Measurements from ENCODE around the gene ELANE.

ELANE gene

DNA sequence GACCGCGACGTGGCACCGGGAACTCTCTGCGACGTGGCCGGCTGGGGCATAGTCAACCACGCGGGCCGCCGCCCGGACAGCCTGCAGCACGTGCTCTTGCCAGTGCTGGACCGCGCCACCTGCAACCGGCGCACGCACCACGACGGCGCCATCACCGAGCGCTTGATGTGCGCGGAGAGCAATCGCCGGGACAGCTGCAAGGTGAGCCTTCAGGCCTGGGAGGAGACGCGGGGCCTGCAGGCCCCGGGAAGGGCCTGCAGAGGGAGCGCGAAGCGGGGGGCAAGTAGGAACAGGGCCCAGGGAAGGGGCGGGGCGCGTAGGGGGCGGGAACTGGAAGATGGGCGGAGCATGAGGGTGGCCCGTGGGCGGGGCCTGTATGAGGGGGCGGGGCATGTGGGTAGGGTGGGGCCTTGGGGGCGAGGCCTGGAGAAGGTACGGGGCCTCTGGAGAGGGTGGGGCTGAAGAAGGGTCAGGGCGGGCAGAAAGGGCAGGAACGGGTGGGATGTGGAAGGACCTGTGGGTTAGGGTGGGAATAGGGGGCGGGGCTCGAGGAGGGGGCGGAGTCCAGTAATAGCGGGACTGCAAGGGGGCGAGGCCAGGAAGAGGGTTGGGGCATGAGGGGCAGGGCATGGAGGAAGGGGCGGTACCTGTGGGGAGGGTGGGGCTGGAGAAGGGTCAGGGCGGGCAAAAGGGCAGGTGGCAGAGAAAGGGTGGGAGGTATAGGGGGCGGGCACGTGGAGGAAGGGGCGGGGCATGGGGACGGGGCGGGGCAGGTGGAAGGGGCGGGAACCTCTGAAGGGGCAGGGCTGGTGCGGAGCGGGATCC, 9.9 kb downstream of the ELANE start:
- no peak for DNase-seq (ENCODE audit: low read depth)
- TF ChIP-seq, protein P1, sequence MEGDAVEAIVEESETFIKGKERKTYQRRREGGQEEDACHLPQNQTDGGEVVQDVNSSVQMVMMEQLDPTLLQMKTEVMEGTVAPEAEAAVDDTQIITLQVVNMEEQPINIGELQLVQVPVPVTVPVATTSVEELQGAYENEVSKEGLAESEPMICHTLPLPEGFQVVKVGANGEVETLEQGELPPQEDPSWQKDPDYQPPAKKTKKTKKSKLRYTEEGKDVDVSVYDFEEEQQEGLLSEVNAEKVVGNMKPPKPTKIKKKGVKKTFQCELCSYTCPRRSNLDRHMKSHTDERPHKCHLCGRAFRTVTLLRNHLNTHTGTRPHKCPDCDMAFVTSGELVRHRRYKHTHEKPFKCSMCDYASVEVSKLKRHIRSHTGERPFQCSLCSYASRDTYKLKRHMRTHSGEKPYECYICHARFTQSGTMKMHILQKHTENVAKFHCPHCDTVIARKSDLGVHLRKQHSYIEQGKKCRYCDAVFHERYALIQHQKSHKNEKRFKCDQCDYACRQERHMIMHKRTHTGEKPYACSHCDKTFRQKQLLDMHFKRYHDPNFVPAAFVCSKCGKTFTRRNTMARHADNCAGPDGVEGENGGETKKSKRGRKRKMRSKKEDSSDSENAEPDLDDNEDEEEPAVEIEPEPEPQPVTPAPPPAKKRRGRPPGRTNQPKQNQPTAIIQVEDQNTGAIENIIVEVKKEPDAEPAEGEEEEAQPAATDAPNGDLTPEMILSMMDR (IDR thresholded peaks at IDR 0.05; ENCODE audit: control insufficient read depth, extremely low read depth, insufficient read depth) = no peak
- H3K4me3 ChIP-seq (ENCODE audit: low read depth, low read length) = no peak overlapping the region

DNA sequence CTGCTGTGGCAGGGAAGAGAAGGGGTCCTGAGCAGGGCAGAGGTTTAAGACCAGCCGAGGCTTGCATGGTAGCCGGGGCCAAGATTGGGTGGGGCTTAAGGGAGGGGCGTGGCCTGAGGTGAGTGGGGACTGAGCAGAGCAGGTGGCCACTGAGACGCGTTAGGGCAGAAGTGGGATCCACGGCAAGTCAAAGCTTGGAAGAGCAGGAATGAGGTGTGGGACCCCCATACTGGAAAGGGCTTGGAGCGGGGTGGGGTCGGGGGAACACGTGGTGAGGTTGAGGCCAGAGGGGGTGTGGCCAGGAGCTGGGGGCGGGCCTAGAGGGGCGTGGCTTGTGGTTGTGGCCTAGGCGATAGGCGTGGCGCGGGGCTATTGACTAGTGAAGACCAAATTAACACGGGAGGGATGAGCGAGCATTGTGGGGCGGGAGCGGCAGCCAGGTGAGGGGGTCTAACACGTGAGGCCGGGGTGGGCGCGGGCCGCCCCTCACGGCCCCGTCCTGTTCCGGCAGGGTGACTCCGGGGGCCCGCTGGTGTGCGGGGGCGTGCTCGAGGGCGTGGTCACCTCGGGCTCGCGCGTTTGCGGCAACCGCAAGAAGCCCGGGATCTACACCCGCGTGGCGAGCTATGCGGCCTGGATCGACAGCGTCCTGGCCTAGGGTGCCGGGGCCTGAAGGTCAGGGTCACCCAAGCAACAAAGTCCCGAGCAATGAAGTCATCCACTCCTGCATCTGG, 10.6 kb downstream of the ELANE start:
- TF ChIP-seq, protein P1 (IDR thresholded peaks at IDR 0.05; ENCODE audit: control insufficient read depth, extremely low read depth, insufficient read depth) = no peak
- DNase-seq (ENCODE audit: low read depth) = no peak
- no peak overlapping the region for H3K4me3 ChIP-seq (ENCODE audit: low read depth, low read length)

DNA sequence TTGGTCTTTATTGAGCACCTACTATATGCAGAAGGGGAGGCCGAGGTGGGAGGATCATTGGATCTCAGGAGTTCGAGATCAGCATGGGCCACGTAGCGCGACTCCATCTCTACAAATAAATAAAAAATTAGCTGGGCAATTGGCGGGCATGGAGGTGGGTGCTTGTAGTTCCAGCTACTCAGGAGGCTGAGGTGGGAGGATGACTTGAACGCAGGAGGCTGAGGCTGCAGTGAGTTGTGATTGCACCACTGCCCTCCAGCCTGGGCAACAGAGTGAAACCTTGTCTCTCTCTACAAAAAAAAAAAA, 11.2 kb downstream of the ELANE start:
- no peak overlapping the region for H3K4me3 ChIP-seq (ENCODE audit: low read depth, low read length)
- no peak for DNase-seq (ENCODE audit: low read depth)

DNA sequence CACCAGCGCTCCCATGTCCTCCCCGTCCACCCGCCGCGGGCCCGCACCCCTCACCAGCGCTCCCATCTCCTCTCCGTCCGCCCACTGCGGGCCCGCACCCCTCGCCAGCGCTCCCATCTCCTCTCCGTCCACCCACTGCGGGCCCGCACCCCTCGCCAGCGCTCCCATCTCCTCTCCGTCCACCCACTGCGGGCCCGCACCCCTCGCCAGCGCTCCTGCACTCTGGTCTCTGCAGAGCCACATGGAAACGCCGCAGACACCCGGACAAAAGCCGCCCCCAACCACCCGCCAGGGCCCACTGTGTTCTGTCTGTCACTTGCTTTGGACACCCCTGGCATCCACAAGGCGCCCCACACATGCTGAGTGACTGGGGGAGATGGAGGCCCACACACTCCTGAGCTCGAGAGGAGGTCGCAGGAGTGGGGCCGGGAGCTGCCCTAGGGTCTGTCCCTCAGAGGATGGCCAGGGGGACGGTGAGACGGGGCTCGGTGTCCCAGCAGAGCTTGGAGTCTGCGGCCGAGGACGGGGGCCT, 14.7 kb downstream of the ELANE start:
- H3K4me3 ChIP-seq (ENCODE audit: low read depth, low read length) = no peak overlapping the region
- TF ChIP-seq, protein P1 (IDR thresholded peaks at IDR 0.05; ENCODE audit: control insufficient read depth, extremely low read depth, insufficient read depth) = no peak
- no peak for DNase-seq (ENCODE audit: low read depth)

More for the DNA sequence above, 11.2 kb downstream of the ELANE start:
- TF ChIP-seq, protein P1 (IDR thresholded peaks at IDR 0.05; ENCODE audit: control insufficient read depth, extremely low read depth, insufficient read depth) = no peak

DNA sequence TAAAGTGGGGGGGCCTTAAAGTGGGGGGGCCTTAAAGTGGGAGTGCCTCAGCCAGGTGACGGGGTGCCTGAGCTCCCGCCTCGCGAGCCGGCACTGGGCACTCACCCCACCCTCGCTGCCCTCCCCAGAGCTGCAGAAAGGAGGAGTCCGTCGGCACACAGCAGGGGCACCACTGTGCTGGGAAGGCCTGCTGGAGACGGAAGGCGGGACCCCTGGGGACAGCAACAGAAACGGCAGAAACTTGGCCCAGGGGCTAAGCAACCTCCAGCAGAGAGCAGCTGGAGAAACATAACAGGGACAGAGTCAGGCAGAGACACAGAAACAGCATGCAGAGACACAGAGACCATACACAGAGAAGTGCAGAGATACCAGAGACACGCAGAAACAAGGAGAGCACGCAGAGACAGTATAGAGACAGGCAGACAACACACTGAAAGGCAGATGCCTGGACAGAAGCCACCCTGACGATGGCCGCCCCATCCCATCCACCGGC, 15.2 kb downstream of the ELANE start:
- no peak for DNase-seq (ENCODE audit: low read depth)
- H3K4me3 ChIP-seq (ENCODE audit: low read depth, low read length) = no peak overlapping the region

DNA sequence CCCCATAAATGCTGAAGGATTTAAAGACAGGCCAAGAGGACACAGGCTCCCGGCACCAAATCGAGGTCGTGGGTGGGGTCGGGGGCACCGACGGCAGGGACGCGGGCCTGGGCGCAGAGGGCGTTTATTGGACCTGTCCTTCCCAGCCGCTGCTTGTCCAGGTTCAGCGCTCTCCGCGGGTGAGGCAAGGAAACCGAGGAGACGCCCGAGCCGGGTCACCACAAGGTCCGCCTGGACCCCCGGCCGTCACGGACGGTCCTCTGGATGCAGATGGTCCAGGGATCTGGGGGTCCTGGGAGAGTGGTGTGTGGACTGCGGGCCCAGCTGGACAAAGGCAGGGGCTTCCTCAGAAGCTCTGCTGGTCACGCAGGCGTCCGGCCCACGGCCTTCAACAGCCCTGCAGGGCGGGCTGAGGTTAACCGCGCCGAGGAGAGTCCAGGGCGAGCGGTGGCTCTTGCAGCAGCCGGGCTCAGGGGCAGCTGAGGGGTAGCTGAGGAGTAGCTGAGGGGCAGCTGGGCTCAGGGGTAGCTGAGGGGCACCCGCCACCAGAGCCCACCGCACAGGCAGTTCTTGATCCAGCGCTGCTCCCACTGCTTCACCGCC, 15.9 kb downstream of the ELANE start:
- no peak for DNase-seq (ENCODE audit: low read depth)
- H3K4me3 ChIP-seq (ENCODE audit: low read depth, low read length) = no peak overlapping the region
- TF ChIP-seq, protein P1 (IDR thresholded peaks at IDR 0.05; ENCODE audit: control insufficient read depth, extremely low read depth, insufficient read depth) = no peak

More for the DNA sequence above, 15.2 kb downstream of the ELANE start:
- TF ChIP-seq, protein P1 (IDR thresholded peaks at IDR 0.05; ENCODE audit: control insufficient read depth, extremely low read depth, insufficient read depth) = no peak
